HG02588 (cell line): ENCODE measurements around the gene B3GALNT1.

Experiments used
- ATAC-seq: cut with Tn5 transposase; IDR thresholded peaks from one replicate; pipeline ENCODE4 v1.9.1; 2021; ENCODE audit warnings: mild to moderate bottlenecking, moderate library complexity; ENCODE audit not compliant: unreplicated experiment

The B3GALNT1 gene

DNA sequence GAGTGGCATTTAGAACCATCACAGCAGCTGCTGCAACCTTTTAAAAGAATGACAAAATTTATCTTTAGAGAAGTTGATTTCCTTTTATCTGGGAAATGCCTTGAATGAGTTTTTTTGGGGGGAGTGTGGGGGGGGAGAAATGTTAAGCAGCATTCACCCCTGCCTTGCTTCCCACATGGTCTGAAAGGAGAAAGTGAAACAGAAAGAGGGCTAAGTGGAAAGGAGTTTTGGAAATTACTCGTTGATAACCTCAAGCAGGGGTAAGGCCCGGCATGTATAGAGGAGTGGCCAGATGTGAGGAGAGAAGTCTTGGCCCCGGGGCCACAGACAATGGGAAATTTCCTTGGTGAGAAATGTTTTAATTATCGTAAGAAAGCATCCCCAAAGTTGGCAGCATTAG, 23.5 kb downstream of the B3GALNT1 start:
- peak; percentile 89 for ATAC-seq

GRCh38 chr3:161073181-161073580, 32.0 kb downstream of the B3GALNT1 start:
- ATAC-seq, result no peak

DNA sequence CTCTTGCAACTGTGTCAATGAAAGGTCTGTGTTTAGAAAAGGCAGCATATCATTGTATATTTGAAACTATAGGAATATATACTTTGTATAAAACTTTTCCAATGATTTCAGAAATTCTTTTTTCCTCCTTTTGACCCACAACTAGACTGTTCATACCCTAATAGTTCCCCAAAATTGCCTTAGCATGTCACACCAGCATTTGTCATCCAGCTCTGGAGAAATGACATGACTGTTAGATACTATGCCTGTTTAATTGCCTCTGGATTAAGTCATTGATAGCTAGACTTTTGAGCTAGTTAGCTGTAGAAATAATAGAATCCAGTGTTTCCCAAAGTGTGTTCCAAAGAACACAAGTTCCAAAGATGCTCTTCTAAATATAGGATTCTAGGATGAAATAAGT, 32.4 kb downstream of the B3GALNT1 start:
- no peak for ATAC-seq

DNA sequence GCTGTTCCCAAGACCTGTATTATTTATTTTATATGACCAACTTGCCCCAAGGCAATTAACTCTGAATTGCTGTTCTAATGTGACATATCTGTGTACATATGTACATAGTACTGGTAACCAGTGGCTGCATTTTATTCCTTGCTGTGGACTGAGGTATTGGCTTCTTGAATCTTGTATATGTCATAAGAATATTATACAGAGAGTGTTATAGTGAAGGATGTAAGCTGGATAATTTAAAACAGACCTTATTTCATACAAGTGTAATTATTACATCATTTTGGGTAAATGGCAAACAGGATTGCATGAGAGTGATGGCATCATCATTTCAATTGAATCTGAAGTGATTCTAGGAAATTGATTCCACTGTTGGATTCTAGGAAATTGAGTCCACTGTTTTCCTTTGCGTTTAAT, 32.9 kb downstream of the B3GALNT1 start:
- ATAC-seq, result no peak

DNA sequence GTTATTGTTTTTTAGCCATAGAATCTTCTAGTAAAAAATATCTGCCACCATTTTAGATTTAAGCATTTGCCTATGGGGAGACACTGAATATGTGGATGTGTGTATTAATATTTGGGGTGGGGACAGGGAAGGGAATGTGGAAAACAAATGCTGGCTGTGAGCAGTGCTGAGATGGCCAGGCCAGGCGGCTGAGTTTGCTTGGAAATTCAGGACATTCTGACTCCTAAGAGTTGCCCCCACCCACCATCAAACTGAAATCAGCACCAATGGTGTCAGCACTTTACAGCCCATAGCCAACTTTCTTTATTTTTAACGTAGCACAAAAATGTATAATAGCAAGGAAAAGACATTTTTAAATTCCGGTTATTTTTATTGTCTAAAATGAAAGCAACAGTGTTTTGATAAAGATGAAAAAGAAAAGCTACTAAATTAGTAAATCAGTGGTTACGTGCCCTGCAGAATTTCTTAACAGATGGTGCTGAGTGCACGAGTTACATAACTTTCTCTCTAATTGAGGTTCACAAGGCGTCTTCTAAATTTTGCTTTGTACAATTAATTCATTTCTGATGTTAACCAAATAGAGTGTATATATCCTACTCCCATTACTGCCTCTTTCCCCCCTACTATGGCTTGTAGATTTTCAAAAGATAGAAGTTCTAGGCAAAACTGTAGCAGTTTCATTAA, 34.0 kb downstream of the B3GALNT1 start:
- ATAC-seq, result no peak

GRCh38 chr3:161070252-161070930, 34.8 kb downstream of the B3GALNT1 start:
- ATAC-seq, result no peak

DNA sequence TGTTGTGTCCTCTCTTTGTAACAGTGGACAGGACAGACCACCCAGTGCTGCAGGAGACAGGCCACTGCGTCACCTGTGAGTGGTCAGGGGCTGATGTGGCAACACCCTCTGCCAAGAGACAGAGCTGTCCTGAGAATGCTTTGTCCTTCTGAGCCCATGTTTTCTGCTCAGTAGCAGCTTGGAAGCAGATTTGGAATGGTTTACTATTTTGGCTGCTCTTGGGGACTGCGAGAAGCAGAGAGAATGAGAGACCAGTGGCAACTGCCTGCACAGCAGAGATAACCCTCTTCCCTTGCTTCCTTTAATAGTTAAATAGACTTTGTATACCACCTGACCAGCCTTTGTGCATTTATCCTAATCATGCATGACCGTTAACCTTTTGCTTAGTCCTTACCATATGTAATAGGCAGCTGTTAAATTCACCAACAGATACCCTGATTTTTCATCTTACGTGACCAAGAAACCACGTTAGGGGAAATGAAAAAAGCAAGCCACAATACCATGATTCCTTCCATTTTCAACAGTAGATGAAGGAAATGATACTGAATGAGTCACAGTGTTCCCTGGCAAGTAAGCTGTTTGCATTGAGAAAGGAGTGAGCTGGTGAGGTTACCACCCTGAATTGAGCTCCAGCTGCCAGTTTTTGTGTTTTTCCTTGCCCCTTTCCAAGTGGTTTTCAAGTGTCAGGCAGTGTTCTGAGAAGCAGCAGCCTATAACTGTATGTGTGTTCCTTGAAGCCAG, 35.5 kb downstream of the B3GALNT1 start:
- peak; percentile 91 for ATAC-seq

DNA sequence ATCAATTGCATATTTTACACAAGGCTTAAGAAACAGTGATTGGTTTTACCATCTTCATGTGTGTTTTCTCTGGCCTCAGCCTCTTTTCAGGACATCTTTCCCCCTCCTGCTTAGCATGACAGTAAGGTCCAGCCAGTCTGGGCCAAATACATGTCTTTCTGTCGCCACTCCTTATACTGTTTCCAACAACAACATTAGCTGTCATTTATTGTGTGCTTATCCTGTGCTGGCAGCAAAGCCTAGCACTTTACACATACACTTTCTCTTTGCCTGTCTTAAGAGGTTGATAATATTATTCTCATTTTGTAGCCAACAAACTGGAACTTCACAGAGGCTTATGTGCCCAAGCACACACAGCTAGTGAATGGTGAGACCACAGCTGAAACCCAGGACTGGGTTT, 37.8 kb downstream of the B3GALNT1 start:
- ATAC-seq, result no peak

DNA sequence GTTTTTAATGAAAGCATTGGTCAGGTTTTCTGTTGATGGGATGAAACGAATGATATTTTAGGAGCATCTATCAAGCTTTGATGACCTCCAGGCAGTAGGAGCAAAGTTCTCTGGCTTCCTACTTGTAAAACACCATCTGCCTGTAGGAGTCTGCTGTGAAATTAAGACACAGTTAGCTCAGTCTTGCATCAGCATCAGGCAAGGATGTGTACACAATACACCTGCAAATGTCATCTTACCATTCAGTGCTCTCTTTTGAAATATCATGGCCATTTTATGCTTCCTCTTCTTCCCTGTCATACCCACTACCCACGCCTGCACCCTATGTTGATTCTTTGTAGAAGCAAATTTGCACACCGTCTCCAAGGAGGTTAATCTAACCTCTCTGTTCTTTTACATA, 38.2 kb downstream of the B3GALNT1 start:
- ATAC-seq, result no peak

GRCh38 chr3:161064413-161064812, 40.7 kb downstream of the B3GALNT1 start:
- no peak for ATAC-seq

- ATAC-seq, result no peak
Measured at GRCh38 chr3:161054860-161055604, 50.1 kb downstream of the B3GALNT1 start.

DNA sequence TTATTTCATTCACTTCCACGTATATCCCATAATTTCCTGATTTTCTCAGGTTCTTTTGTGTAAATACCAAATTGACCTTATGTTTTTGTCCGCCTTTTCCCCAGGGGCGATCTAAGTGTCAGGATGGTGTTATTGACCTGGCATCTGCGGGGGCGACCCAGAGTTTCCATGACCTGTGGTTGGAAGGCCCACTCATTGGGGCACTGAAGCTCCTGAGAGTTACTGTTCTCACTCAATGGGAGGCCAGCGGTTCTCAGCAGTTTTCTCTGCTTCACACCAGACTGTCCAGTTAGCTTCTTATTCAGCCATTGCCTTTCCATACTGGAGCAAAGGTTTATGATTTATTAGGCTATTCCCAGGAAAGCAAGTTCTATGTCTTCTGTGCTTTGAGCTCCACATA, 53.3 kb downstream of the B3GALNT1 start:
- no peak for ATAC-seq

DNA sequence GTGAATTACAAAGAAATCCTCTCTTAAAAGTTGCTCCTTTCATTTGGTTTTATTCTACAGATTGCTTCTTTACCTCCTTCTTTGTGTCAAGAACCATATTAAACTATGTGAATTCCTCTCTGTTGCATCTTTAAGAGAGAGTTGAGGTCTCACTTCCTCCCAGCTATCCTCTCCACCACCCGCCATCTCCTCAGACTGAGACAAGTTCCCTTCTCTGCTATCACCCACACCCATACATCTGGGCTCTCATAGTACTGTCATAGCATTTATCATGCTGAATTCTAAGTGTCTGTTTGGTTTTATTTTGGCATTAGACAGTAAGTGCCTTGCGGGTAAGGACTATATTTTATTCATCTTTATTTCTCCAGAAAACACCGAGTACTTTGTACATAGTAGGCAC, 54.2 kb downstream of the B3GALNT1 start:
- no peak for ATAC-seq

DNA sequence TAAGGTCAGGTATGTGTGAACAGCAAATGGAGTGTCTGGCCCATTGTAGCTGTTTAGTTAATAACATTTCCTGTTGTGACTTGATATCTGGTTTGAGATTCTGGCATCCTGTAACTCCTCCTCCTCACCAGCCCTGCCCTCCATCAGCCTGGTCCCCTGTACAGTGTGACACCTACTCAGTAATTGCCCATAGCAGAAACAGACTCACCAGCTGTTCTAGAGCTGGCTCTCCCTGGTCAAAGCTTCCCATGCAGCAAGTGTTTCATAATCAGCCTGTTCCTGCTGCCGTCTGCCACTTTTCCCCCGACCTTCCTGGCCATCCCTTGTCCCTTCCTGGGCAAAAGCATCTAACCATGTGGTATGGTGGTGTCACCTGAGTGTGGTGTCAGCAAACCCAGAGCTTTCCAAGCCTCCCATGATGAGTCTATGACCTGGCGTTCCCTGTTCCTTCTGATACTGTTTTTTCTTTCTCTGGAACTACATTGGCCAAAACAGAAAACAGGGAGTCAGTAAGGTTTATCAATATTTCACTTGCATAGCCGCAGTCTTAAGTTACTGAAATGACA, 55.4 kb downstream of the B3GALNT1 start:
- no peak for ATAC-seq

- ATAC-seq, result peak; percentile 63
Measured at GRCh38 chr3:161043336-161044035, 61.7 kb downstream of the B3GALNT1 start.

DNA sequence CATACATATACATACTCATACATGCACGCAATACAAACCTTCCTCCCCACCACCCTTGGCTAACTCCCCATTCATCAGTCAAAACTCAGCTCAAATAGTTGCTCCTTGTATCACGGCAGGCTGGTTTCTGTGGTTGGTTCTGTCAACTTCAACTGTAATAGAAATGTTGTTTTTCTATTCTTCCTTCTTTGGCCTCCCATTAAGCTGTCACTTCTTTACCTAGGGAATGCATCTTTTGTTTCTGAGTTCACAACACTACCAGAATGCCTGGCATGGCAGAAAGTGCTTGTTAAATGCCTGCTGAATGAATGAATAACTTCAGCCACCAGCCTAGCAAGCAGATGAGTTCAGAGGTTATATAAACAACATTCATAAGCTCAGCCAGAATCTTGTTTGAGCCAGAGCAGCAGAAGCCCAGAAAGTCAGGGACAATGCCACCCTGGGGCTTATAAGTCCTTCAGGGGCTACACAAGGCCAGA, 63.1 kb downstream of the B3GALNT1 start:
- ATAC-seq, result no peak

DNA sequence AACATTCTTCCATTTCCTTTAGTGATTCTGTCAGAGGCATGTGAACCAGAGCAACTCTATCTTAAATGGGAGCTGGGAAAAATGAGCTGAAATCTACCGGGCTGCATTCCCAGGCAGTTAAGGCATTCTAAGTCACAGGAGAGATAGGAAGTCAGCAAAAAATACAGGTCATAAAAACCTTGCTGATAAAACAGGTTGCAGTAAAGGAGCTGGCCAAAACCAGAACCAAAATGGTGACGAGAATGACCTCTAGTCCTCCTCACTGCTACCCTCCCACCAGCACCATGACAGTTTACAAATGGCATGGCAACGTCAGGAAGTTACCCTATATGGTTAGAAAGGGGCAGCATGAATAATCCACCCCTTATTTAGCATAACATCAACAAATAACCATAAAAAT, 66.4 kb downstream of the B3GALNT1 start:
- no peak for ATAC-seq

DNA sequence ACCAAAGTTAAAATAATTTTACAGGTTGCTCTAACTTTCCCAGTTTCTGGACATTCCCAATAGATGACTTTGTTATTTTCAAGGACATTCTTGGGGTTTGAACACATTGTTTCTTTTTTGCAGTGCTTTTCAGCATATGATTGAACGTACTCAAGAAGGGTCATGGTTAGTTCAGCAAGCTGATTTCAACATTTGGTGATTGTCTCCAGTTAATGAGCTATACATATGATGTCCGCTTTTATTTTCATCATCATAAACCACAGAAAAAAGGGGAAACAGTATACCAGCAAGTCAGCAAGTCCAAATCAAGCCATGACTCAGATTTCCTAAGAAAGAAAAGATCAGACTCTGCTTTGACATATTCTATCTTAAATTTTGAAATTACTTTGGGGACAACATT, 69.4 kb downstream of the B3GALNT1 start:
- ATAC-seq, result no peak

- ATAC-seq, result peak; percentile 67
Measured at GRCh38 chr3:161034913-161035550, 70.1 kb downstream of the B3GALNT1 start.
